SIG-M5 treated with dmso at 0.1 percent for 504 hours (cell line): ENCODE data around the gene SLC5A11.

ENCODE experiments used
- DNase-seq: peaks from one replicate; lab custom pipeline; 2025; ENCODE audit not compliant: unreplicated experiment; lab: John Stamatoyannopoulos, UW

The SLC5A11 gene

GRCh38 chr16:24957887-24958286, 112.1 kb downstream of the SLC5A11 start:
- no peak for DNase-seq
